NCI-H2029 (cell line): Measurements from ENCODE around the gene RECQL5.
"Not testable (repeated sequence)": the region's sequence is repeated elsewhere in the genome, so short reads cannot be mapped to it uniquely, and the experiment has no call there.

Experiments used
- DNase-seq: peaks from one replicate; lab custom pipeline; 2025; lab: John Stamatoyannopoulos, UW

Gene RECQL5

GRCh38 chr17:75615301-75615700 lies 51.7 kb downstream of the RECQL5 start:
- no peak for DNase-seq

- DNase-seq = no peak
These were observed 52.2 kb downstream of the RECQL5 start for GRCh38 chr17:75614556-75615270.

GRCh38 chr17:75614006-75614405 lies 52.9 kb downstream of the RECQL5 start:
- DNase-seq = no peak

GRCh38 chr17:75612906-75613626 lies 53.9 kb downstream of the RECQL5 start:
- DNase-seq = no peak

GRCh38 chr17:75611851-75612429 lies 55.0 kb downstream of the RECQL5 start:
- no peak for DNase-seq

GRCh38 chr17:75610103-75610984 lies 56.6 kb downstream of the RECQL5 start:
- no peak for DNase-seq

- no peak for DNase-seq
These were observed 59.9 kb downstream of the RECQL5 start for GRCh38 chr17:75607086-75607485.

GRCh38 chr17:75605790-75606189 lies 61.2 kb downstream of the RECQL5 start:
- DNase-seq = no peak

- no peak for DNase-seq
These were observed 62.8 kb downstream of the RECQL5 start for GRCh38 chr17:75604034-75604695.

GRCh38 chr17:75603123-75603522 lies 63.8 kb downstream of the RECQL5 start:
- DNase-seq = no peak

- DNase-seq = no peak
These were observed 64.3 kb downstream of the RECQL5 start for GRCh38 chr17:75602644-75603043.

GRCh38 chr17:75601057-75601987 lies 65.6 kb downstream of the RECQL5 start:
- peak; percentile 50 for DNase-seq

- no peak for DNase-seq
These were observed 70.5 kb downstream of the RECQL5 start for GRCh38 chr17:75596320-75597087.

- DNase-seq = no peak
These were observed 71.0 kb downstream of the RECQL5 start for GRCh38 chr17:75595920-75596313.

- DNase-seq = no peak
These were observed 71.6 kb downstream of the RECQL5 start for GRCh38 chr17:75595284-75595919.

- DNase-seq = no peak
These were observed 72.3 kb downstream of the RECQL5 start for GRCh38 chr17:75594499-75595283.

- not testable (repeated sequence) for DNase-seq
These were observed 73.5 kb downstream of the RECQL5 start for GRCh38 chr17:75593430-75593829.

GRCh38 chr17:75592348-75593020 lies 74.5 kb downstream of the RECQL5 start:
- DNase-seq = no peak
